ENCODE data around the gene VAX1.
"Not testable (repeated sequence)": the region's sequence is repeated elsewhere in the genome, so short reads cannot be mapped to it uniquely, and the experiment has no call there.

- TF ChIP-seq CTCF, POLR2A, POLR2AphosphoS5 (IDR thresholded peaks at IDR 0.05): not testable (repeated sequence)
These were observed 47.7 kb upstream of the VAX1 start for GRCh38 chr10:117185817-117186216.

Data from prostate gland (tissue), 2 donors.